ENCODE data around the gene PIP4K2C.
"Not testable (repeated sequence)": the region's sequence is repeated elsewhere in the genome, so short reads cannot be mapped to it uniquely, and the experiment has no call there.

Gene PIP4K2C

GRCh38 chr12:57585156-57585555 lies 5.8 kb upstream of the PIP4K2C start:
- DNase-seq (ENCODE audit: low read depth) = no peak

DNA sequence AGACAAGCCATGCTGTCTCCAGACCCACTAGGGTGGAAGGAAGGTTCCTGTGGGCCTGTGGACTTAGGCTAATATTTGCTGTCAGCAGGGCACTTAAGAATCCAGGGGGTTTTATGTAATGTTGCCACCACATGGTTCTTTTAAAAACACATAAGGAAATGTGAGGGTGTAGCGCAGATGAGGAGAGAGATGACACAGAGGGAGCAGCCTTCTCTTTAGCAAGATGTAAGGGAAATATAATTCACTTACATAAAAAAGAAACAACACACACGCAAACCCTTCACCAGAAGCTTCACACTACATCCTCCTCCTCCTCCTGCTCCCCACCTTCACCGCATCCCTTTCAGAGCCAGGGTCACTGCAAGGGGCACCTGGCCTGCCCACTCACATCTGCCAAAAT lies 4.9 kb upstream of the PIP4K2C start:
- no peak for DNase-seq (ENCODE audit: low read depth)

- DNase-seq (ENCODE audit: low read depth) = no peak
Observed at GRCh38 chr12:57586832-57587429, 4.1 kb upstream of the PIP4K2C start.

DNA sequence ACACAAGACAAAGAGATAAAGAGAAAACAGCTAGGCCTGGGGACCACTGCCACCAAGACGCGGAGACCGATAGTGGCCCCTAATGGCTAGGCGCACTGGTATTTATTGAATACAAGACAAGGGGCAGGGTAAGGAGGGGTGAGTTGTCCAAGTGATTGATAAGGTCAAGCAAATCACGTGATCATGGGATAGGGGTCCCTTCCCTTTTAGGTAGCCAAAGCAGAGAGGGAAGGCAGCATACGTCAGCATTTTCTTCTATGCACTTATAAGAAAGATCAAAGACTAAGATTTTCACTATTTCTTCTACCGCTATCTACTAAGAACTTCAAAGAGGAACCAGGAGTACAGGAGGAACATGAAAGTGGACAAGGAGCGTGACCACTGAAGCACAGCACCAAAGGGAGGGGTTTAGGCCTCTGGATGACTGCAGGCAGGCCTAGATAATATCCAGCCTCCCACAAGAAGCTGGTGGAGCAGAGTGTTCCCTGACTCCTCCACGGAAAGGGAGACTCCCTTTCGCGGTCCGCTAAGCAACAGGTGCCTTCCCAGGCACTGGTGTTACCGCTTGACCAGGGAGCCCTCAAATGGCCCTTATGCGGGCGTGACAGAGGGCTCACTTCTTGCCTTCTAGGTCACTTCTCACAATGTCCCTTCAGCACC lies 1.9 kb upstream of the PIP4K2C start:
- not testable (repeated sequence) for DNase-seq (ENCODE audit: low read depth)

GRCh38 chr12:57590479-57590863 lies 521 bp upstream of the PIP4K2C start:
- DNase-seq (ENCODE audit: low read depth) = no peak

- DNase-seq (ENCODE audit: low read depth) = no peak
Observed at GRCh38 chr12:57591782-57592325, 862 bp downstream of the PIP4K2C start.

- no peak for DNase-seq (ENCODE audit: low read depth)
Observed at GRCh38 chr12:57592551-57593165, 1.7 kb downstream of the PIP4K2C start.

GRCh38 chr12:57593187-57593586 lies 2.2 kb downstream of the PIP4K2C start:
- no peak for DNase-seq (ENCODE audit: low read depth)

- DNase-seq (ENCODE audit: low read depth) = no peak
Observed at GRCh38 chr12:57600395-57600794, 9.4 kb downstream of the PIP4K2C start.

GRCh38 chr12:57602544-57602943 lies 11.6 kb downstream of the PIP4K2C start:
- no peak for DNase-seq (ENCODE audit: low read depth)

GRCh38 chr12:57603324-57603723 lies 12.3 kb downstream of the PIP4K2C start:
- DNase-seq (ENCODE audit: low read depth) = no peak

DNA sequence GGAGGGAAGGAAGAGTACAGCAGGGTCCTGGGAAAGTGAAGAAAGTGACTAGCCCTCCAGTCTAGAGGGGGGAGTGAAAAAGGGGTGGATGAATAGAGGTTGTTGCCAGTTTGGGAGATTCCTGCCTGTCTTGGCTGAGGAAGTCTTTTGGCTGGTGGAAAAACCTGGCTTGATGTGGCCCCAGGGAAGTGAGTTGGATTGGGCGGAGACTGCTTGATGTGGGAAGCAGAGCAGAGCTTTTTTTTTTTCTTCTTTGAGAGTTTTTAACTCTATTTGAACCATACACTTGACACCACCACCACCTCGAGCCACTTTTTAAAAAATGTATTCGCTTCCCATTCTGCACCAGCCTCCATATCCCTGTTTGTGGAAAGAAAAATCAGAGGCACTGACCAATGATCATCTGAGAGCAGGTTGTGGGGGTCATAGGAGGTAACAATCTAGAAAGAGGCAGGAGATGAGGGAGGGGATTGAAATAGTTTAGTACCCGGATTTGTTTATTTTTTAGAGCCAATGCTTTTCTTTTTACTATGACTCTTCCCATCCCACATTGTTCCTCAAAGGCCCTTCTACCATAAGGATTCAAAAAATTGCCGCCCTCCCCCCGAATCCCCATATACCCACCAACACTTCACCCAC lies 12.9 kb downstream of the PIP4K2C start:
- no peak for DNase-seq (ENCODE audit: low read depth)

DNA sequence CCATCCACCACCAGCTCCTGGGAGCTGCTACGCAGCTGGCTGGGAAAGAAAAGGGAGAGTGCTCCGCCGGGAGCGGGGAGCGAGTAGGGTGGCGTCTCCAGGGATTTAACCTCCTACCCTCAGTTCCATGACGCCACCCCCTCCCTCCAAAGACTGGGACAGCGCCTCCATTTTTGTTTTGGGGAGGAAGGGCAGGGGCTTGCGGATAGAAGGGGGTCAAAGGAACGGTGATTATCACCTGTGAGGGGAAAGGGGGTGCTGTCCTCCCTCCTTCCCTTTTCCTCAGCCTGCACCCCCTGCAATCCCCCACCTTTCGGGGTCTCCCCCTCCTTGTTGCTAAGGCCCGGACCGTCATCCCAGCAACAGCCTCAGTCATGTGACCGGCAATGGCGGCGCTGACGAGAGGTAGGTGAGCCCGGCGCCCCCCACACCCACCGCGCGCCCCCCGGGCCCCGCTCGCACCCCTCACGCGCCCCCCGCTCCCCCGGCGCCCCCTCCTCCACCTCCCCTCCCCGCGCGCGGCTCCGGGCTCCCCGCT lies 13.5 kb downstream of the PIP4K2C start, which contains the start of gene DTX3:
Gene DTX3 (plus strand): TSS at position 371 of the 538 bp plus-strand sequence. CDS start 1,694 bp downstream, outside the sequence.
- no peak for DNase-seq (ENCODE audit: low read depth)

DNA sequence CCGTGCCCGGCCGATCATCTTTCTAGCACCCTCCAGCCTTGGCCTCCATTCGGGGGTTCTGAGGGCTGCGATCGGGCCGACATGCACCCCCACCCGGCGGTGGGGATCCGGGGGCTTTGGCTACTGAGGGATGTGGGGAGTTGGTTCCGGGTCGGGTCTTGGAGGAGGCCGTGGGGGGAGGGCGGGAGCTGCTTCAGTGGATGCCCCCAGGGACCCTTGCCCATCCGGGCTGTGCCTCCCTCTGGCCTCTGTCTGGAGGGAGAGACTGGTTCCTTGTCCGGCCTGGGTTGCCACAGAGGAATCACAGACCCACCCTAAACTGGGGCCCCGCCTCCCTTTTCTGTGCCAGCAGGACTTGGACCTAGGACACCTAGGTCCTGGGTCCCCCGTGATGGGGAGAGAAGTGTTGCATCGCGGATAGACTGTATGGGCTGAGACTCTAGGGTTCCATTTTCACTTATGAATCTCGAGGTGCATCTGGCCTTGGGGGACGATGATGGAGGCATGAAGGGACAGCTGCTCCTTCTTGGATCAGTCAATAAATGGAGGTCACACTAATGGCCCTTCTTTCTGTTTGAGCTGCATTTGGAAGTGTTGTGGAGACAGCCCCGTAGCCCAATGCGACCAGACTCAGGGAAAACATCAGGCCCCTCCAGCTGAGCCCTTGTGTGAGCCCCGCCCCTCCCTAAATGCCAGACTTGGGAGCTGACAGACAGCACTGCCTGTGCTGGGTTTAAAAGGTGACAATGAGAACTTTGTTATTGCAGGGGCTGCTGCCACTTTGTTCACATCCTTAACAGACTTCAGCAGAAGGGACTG lies 14.2 kb downstream of the PIP4K2C start:
- DNase-seq (ENCODE audit: low read depth) = no peak

DNA sequence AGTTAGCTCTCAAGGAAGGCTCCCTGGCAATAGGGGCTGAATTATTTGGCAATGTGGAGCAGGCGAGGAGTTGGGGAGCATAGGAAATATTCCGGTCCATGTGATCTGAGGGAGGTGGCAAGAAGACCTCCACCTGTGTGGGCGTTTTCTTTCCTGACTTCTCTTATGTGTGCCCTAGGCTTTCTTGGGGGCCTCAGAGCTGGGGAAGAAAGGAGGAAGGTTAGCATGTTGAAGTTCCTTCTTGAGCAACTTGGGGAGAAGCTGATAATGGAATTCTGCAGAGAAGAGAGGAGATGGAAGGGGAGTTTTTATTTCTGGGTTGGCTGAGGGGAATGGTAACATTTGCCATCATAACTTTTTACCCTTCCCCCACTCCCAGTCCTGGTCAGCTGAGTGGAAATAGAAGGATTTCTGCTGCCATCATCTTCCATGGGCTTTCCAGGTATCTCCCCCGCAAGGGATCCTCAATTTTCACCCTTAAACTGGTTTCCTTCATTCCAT lies 14.9 kb downstream of the PIP4K2C start:
- no peak for DNase-seq (ENCODE audit: low read depth)

GRCh38 chr12:57606399-57606798 lies 15.4 kb downstream of the PIP4K2C start:
- no peak for DNase-seq (ENCODE audit: low read depth)

GRCh38 chr12:57606821-57607220 lies 15.8 kb downstream of the PIP4K2C start:
- DNase-seq (ENCODE audit: low read depth) = no peak

- no peak for DNase-seq (ENCODE audit: low read depth)
Observed at GRCh38 chr12:57607958-57608663, 17.1 kb downstream of the PIP4K2C start.

DNA sequence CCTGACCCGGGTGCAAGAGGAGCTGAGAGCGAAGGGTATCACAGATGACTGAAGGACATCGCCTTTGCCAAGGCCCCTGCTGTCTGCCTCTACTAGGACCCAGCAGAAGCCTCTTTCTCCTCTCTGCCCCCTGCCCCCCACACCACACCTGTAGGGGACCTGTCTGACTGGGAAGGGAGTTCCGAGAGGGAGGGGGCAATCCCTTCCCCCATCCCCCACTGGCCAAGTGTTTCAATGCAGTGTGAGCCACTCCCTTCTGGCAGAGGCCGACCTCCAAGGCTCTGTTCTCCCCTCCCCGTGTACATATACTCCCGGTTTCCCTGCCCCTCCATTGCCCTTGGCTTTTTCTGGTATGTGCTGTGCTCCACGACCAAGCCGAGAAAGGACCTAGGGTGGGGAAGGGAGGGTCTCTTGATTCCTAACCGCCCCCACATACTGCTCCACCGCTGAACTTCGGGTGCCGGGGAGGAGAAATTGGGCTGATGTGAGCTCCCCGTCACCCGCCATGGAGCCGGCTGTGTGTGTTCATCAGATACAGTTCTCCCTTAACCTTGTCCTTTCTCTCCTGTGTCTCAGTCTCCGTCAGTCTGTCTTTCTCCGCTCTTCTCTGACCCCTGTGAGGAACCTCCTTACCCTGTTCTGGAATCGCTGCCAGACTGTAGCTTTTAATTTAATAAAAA lies 18.2 kb downstream of the PIP4K2C start:
- DNase-seq (ENCODE audit: low read depth) = no peak
